Liver (tissue), 9 donors: ENCODE results near the gene GTPBP6. TPM values are rescaled to one million over a fixed set of nuclear protein-coding genes. Genes with fewer than 3 reads are reported as not detected.

ENCODE experiments used
- DNase-seq: peaks from one replicate; pipeline ENCODE4 v3.0.0-alpha.2; 2017; ENCODE audit warnings: low spot score
- H3K27ac ChIP-seq, 2 donors: one replicate each; pipeline ENCODE4 v1.7.0; 2013; ENCODE audit warnings: inconsistent platforms in 2 of 2, low read length in 2 of 2, control low read depth in 1 of 2, low read depth in 1 of 2, mild to moderate bottlenecking in 1 of 2
- H3K27me3 ChIP-seq, 4 donors: one replicate each; pipeline versions ENCODE4 v1.6.1 to v1.7.0; 2013; ENCODE audit warnings: low read length in 3 of 4, inconsistent platforms in 1 of 4, mild to moderate bottlenecking in 1 of 4, moderate library complexity in 1 of 4; ENCODE audit not compliant: control insufficient read depth in 4 of 4, insufficient read depth in 4 of 4
- H3K36me3 ChIP-seq, 4 donors: one replicate each; pipeline versions ENCODE4 v1.6.1 to v1.7.0; 2013; ENCODE audit warnings: low read length in 3 of 4, mild to moderate bottlenecking in 3 of 4, low read depth in 1 of 4, moderate library complexity in 1 of 4; ENCODE audit not compliant: control insufficient read depth in 4 of 4, insufficient read depth in 3 of 4
- H3K4me1 ChIP-seq, 4 donors: one replicate each; pipeline versions ENCODE4 v1.6.1 to v1.7.0; 2013; ENCODE audit warnings: low read length in 3 of 4, mild to moderate bottlenecking in 3 of 4, moderate library complexity in 1 of 4; ENCODE audit not compliant: control insufficient read depth in 4 of 4, insufficient read depth in 4 of 4
- H3K4me3 ChIP-seq, 3 donors: one replicate each; pipeline versions ENCODE4 v1.6.1 to v1.7.0; 2013; ENCODE audit warnings: low read length in 3 of 3, control low read depth in 1 of 3, low read depth in 1 of 3, mild to moderate bottlenecking in 1 of 3
- H3K9ac ChIP-seq, 2 donors: one replicate each; pipeline ENCODE4 v1.7.0; 2013; ENCODE audit warnings: low read length in 2 of 2, mild to moderate bottlenecking in 2 of 2, moderate library complexity in 2 of 2, control low read depth in 1 of 2, low read depth in 1 of 2
- H3K9me3 ChIP-seq, 4 donors: one replicate each; pipeline versions ENCODE4 v1.6.1 to v1.7.0; 2013; ENCODE audit warnings: low read length in 3 of 4; ENCODE audit not compliant: control insufficient read depth in 4 of 4
- ATF3 ChIP-seq: IDR thresholded peaks from 2 replicates; pipeline ENCODE4 v1.6.1; 2016; ENCODE audit warnings: antibody characterized with exemption
- CTCF ChIP-seq: fragments of 150-350 bp; IDR thresholded peaks from 2 replicates; pipeline ENCODE4 v1.5.1; 2017; ENCODE audit warnings: improper control_type of control experiment, low read depth, low read length; ENCODE audit not compliant: missing input control
- EGR1 ChIP-seq, 2 donors: IDR thresholded peaks; 2 replicates each; pipeline ENCODE4 v1.6.1; 2016 to 2018; ENCODE audit warnings: antibody characterized with exemption in 2 of 2, low read depth in 2 of 2
- FOXA1 ChIP-seq: IDR thresholded peaks from 2 replicates; pipeline ENCODE4 v1.6.1; 2016; ENCODE audit warnings: antibody characterized with exemption
- FOXA2 ChIP-seq: IDR thresholded peaks from 2 replicates; pipeline ENCODE4 v1.6.1; 2016; ENCODE audit warnings: antibody characterized with exemption
- GABPA ChIP-seq, 2 donors: IDR thresholded peaks in 1 of 2; conservative IDR thresholded peaks in 1 of 2; 2 replicates each; pipeline ENCODE4 v1.6.1; 2016; ENCODE audit warnings: antibody characterized with exemption in 2 of 2, mild to moderate bottlenecking in 1 of 2, moderate library complexity in 1 of 2
- HNF4A ChIP-seq, 2 donors: conservative IDR thresholded peaks; 2 replicates each; pipeline ENCODE4 v1.6.1; 2016; ENCODE audit warnings: antibody characterized with exemption in 2 of 2, mild to moderate bottlenecking in 2 of 2
- HNF4G ChIP-seq: IDR thresholded peaks from 2 replicates; pipeline ENCODE4 v1.6.1; 2016; ENCODE audit warnings: antibody characterized with exemption
- JUND ChIP-seq, 2 donors: IDR thresholded peaks; 2 replicates each; pipeline ENCODE4 v1.6.1; 2016; ENCODE audit warnings: antibody characterized with exemption in 2 of 2
- MAX ChIP-seq: IDR thresholded peaks from 2 replicates; pipeline ENCODE4 v1.6.1; 2016; ENCODE audit warnings: antibody characterized with exemption
- NR2F2 ChIP-seq: IDR thresholded peaks from 2 replicates; pipeline ENCODE4 v1.6.1; 2016; ENCODE audit warnings: antibody characterized with exemption
- RAD21 ChIP-seq, 2 donors: IDR thresholded peaks; 2 replicates each; pipeline ENCODE4 v1.6.1; 2016; ENCODE audit warnings: antibody characterized with exemption in 2 of 2, mild to moderate bottlenecking in 2 of 2
- RXRA ChIP-seq, 2 donors: IDR thresholded peaks; 2 replicates each; pipeline ENCODE4 v1.6.1; 2017 to 2018; ENCODE audit warnings: antibody characterized with exemption in 2 of 2, mild to moderate bottlenecking in 1 of 2
- SP1 ChIP-seq: IDR thresholded peaks from 2 replicates; pipeline ENCODE4 v1.6.1; 2018; ENCODE audit warnings: antibody characterized with exemption, mild to moderate bottlenecking
- TAF1 ChIP-seq: conservative IDR thresholded peaks from 2 replicates; pipeline ENCODE4 v1.6.1; 2016; ENCODE audit warnings: antibody characterized with exemption, mild to moderate bottlenecking
- ZBTB33 ChIP-seq: IDR thresholded peaks from 2 replicates; pipeline ENCODE4 v1.6.1; 2016; ENCODE audit warnings: antibody characterized with exemption
- WGBS: extraction: QIAGEN DNeasy Blood & Tissue Kit; methylation state at CpG from one replicate; pipeline ENCODE4 v1.1.7; 2013; 5-methylcytosine and 5-hydroxymethylcytosine counted together
- polyA plus RNA-seq, 2 donors: library from polyadenylated mRNA; stranded (reverse) in 1 of 2; unstranded in 1 of 2; fragments of 200-250 nt in 1 of 2; fragments of >200 nt in 1 of 2; fragmentation: Nextera tagmentation in 1 of 2; extraction: Ambion mirVana in 1 of 2; gene quantifications; one replicate each; pipeline versions ENCODE4 v1.2.1 to v1.2.3, GENCODE V29; 2013 to 2015
- total RNA-seq, 2 donors: library from RNA; depleted of rRNA; stranded (reverse); fragments of >200 nt; gene quantifications; one replicate each; pipeline ENCODE4 v1.2.3, GENCODE V29; 2014
- TF ChIP-seq, protein P1 (sequence below): IDR thresholded peaks from 2 replicates; pipeline ENCODE4 v1.6.1; 2016; ENCODE audit warnings: antibody characterized with exemption, mild to moderate bottlenecking
- donor health status: healthy.
- donor health status: healthy.
- donor health status: healthy.
- donor health status: healthy.
- donor health status: healthy.

Gene GTPBP6
- total and polyA plus RNA-seq, 4 donors: 11.3 to 29.2 (median 16.6) TPM

DNA sequence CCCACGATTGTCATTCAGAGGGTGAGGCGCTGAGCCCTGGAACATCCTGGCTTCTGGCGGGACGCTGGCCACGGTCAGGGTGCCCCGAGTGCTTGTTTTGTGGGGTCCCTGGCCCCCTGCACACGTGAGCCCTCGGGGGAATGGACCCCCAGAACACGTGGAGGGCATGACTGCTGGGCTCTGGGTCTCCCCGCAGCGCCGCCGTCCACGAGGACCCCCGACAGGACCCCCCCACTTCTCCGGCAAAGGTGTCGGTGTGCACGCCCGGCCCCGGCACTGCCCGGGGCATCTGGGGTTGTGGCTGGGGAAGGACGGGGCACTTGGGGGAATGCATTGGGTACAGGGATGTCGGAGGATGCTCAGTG is 13.9 kb upstream of the GTPBP6 start:
- no peak for DNase-seq
- no peak for TF ChIP-seq RAD21 (IDR thresholded peaks at IDR 0.05)
- no peak for TF ChIP-seq ATF3
- TF ChIP-seq, protein P1, sequence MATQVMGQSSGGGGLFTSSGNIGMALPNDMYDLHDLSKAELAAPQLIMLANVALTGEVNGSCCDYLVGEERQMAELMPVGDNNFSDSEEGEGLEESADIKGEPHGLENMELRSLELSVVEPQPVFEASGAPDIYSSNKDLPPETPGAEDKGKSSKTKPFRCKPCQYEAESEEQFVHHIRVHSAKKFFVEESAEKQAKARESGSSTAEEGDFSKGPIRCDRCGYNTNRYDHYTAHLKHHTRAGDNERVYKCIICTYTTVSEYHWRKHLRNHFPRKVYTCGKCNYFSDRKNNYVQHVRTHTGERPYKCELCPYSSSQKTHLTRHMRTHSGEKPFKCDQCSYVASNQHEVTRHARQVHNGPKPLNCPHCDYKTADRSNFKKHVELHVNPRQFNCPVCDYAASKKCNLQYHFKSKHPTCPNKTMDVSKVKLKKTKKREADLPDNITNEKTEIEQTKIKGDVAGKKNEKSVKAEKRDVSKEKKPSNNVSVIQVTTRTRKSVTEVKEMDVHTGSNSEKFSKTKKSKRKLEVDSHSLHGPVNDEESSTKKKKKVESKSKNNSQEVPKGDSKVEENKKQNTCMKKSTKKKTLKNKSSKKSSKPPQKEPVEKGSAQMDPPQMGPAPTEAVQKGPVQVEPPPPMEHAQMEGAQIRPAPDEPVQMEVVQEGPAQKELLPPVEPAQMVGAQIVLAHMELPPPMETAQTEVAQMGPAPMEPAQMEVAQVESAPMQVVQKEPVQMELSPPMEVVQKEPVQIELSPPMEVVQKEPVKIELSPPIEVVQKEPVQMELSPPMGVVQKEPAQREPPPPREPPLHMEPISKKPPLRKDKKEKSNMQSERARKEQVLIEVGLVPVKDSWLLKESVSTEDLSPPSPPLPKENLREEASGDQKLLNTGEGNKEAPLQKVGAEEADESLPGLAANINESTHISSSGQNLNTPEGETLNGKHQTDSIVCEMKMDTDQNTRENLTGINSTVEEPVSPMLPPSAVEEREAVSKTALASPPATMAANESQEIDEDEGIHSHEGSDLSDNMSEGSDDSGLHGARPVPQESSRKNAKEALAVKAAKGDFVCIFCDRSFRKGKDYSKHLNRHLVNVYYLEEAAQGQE: no peak
- no peak for TF ChIP-seq HNF4A (conservative IDR thresholded peaks at IDR 0.05)
- no peak for TF ChIP-seq FOXA1
- TF ChIP-seq FOXA2: no peak
- TF ChIP-seq JUND (IDR thresholded peaks at IDR 0.05): no peak
- TF ChIP-seq TAF1: no peak
- no peak for TF ChIP-seq RXRA (IDR thresholded peaks at IDR 0.05)
- no peak for TF ChIP-seq SP1
- TF ChIP-seq ZBTB33: no peak
- TF ChIP-seq HNF4G: no peak
- TF ChIP-seq MAX: no peak
- TF ChIP-seq EGR1 (IDR thresholded peaks at IDR 0.05; ENCODE audit: low read depth in 2 of 2): no peak
- no peak for TF ChIP-seq GABPA (IDR thresholded peaks at IDR 0.05 in 1 of 2, conservative IDR thresholded peaks at IDR 0.05 in 1 of 2)
- TF ChIP-seq NR2F2: no peak
- 87% methylated on average over 23 of the region's 23 CpGs for WGBS
- Histone ChIP-seq H3K9me3 (no peaks in the 10 kb centered on the region), H3K9ac (no peak overlapping the region), H3K36me3 (peaks cover 0 to 5% (median 1%) of the 10 kb centered on the region in 4 donors), H3K27ac (no peak overlapping the region), H3K27me3 (peaks cover 0 to 2% (median 0%) of the 10 kb centered on the region in 4 donors), H3K4me1 (peaks cover 0 to 7% (median 2%) of the 10 kb centered on the region in 4 donors), H3K4me3 (no peak overlapping the region)

DNA sequence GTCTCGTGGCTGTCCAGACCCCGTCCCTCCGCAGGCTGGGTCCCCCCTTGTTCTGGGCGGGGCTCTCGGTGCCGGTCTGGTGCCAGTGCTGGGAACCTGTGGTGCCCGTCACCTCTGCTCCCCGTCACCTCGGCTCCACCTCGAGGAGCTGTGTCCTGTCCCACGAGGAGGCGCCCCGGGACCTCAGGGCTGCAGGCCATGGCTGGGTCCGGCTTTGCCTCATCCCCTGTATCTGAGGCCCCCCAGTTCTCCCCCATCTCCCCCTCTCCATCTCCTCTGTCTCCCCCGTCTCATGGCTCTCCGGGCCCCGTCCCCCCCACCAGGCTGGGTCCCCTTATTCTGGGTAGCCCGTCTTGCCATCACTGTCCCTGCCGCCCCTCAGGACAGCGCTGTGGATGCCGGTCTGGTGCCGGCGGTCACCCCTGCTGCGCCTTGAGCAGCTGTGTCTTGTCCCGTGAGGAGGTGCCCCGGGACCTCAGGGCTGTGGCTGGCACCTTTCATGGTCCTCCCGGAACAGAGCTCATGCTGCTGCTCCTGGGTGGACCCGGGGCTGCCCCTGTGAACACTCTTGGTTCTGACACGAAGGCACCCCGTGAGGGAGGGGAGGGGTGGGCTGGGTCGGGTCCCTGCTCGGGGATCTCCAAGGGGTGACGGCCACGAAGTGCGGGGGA is 13.4 kb upstream of the GTPBP6 start:
- Histone ChIP-seq H3K4me1 (peaks cover 0 to 7% (median 2%) of the 10 kb centered on the region in 4 donors), H3K9ac (no peak overlapping the region), H3K27me3 (peaks cover 0 to 2% (median 0%) of the 10 kb centered on the region in 4 donors), H3K4me3 (no peak overlapping the region), H3K9me3 (no peaks in the 10 kb centered on the region), H3K27ac (no peak overlapping the region), H3K36me3 (peaks cover 0 to 5% (median 1%) of the 10 kb centered on the region in 4 donors)
- 59% methylated on average over 34 of the region's 35 CpGs for WGBS
- DNase-seq: no peak
- TF ChIP-seq GABPA (IDR thresholded peaks at IDR 0.05 in 1 of 2, conservative IDR thresholded peaks at IDR 0.05 in 1 of 2) (no peak), NR2F2 (no peak), MAX (no peak), CTCF (no peak), ZBTB33 (no peak), FOXA2 (no peak), FOXA1 (no peak), HNF4G (no peak)
